A549 (cell line): ENCODE results near the gene ATG4B.

ENCODE experiments used
- CBX2 ChIP-seq: fragments of 200-600 bp; sonication (generic); IDR thresholded peaks from 2 replicates; pipeline ENCODE4 v1.6.1; 2016; ENCODE audit warnings: low read depth, mild to moderate bottlenecking, borderline replicate concordance
- ESRRA ChIP-seq: fragments of 150-350 bp; IDR thresholded peaks from 2 replicates; pipeline ENCODE4 v1.6.1; 2014; ENCODE audit warnings: mild to moderate bottlenecking, low read length, borderline replicate concordance
- POLR2A ChIP-seq: IDR thresholded peaks from 2 replicates; pipeline ENCODE4 v1.6.1; 2012; ENCODE audit warnings: mild to moderate bottlenecking, low read length
- TF ChIP-seq, protein P1 (sequence below): fragments of >200 bp; sonication (Bioruptor Twin); formaldehyde crosslinking; IDR thresholded peaks from 3 replicates; pipeline ENCODE4 v1.5.1; 2016

DNA sequence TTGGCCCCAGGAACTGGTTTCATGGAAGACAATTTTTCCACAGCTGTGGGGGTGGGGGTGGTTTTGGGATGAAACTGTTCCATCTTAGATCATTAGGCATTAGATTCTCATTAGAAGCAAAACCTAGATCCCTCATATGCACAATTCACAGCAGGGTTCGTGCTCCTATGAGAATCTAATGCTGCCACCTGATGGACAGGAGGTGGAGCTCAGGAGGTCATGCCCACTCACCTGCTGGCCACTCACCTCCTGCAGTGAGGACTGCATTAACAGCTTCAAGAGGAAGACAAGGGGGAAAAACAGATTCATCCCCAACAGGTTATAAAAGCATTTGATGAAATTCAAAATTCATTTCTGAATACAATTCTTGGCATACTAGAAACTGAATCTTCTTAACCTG lies 39.0 kb upstream of the ATG4B start:
- TF ChIP-seq, protein P1, sequence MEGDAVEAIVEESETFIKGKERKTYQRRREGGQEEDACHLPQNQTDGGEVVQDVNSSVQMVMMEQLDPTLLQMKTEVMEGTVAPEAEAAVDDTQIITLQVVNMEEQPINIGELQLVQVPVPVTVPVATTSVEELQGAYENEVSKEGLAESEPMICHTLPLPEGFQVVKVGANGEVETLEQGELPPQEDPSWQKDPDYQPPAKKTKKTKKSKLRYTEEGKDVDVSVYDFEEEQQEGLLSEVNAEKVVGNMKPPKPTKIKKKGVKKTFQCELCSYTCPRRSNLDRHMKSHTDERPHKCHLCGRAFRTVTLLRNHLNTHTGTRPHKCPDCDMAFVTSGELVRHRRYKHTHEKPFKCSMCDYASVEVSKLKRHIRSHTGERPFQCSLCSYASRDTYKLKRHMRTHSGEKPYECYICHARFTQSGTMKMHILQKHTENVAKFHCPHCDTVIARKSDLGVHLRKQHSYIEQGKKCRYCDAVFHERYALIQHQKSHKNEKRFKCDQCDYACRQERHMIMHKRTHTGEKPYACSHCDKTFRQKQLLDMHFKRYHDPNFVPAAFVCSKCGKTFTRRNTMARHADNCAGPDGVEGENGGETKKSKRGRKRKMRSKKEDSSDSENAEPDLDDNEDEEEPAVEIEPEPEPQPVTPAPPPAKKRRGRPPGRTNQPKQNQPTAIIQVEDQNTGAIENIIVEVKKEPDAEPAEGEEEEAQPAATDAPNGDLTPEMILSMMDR = peak; percentile 23; the same call in 1 of the 3 replicates
- no peak for TF ChIP-seq POLR2A
- TF ChIP-seq CBX2 = no peak
- TF ChIP-seq ESRRA = no peak
